Caco-2 (cell line): Measurements from ENCODE around the gene PRKAA1. TPM values are rescaled to one million over a fixed set of nuclear protein-coding genes. Genes with fewer than 3 reads are reported as not detected.
"Not testable (repeated sequence)": the region's sequence is repeated elsewhere in the genome, so short reads cannot be mapped to it uniquely, and the experiment has no call there.

Source experiments
- BruUV-seq: library from RNA; stranded (reverse); fragments of 400-500 nt; replicated peaks from 2 replicates; lab custom pipeline; 2021; lab: Mats Ljungman, UMichigan
- CTCF ChIA-PET: fragments of 300-600 bp; sonication (Branson Sonifier 250); formaldehyde crosslinking; loops from one replicate; lab custom pipeline; 2022; ENCODE audit warnings: antibody characterized with exemption; lab: Charles Lee
- POLR2A ChIA-PET: fragments of 300-600 bp; sonication (Branson Sonifier 250); formaldehyde crosslinking; loops from one replicate; lab custom pipeline; 2022; ENCODE audit warnings: antibody characterized with exemption; lab: Charles Lee
- DNase-seq, 2 experiments: peaks; one replicate each; pipeline versions ENCODE4 v3.0.0 to v3.0.0-alpha.2; 2020 to 2022
- H3K27me3 ChIP-seq: replicated peaks from 2 replicates; pipeline ENCODE4 v1.6.0; 2011; ENCODE audit warnings: low read length; ENCODE audit not compliant: control insufficient read depth, insufficient read depth
- H3K36me3 ChIP-seq: 2 replicates; pipeline ENCODE4 v1.5.1; 2011; ENCODE audit warnings: low read length; ENCODE audit not compliant: control insufficient read depth, insufficient read depth
- H3K4me1 ChIP-seq: fragments of 250-450 bp; sonication (Bioruptor Pico); 2 replicates; pipeline ENCODE4 v1.5.1; 2020; ENCODE audit warnings: mild to moderate bottlenecking
- H3K4me3 ChIP-seq: 2 replicates; pipeline ENCODE4 v1.5.1; 2011; ENCODE audit warnings: low read depth, mild to moderate bottlenecking, control low read depth, low read length
- H3K9me3 ChIP-seq: fragments of 250-450 bp; sonication (Bioruptor Pico); 2 replicates; pipeline ENCODE4 v1.5.1; 2020; ENCODE audit warnings: mild to moderate bottlenecking, moderate library complexity
- H3K27ac Mint-ChIP-seq: one replicate; pipeline ENCODE4 v1.8.0; 2022; ENCODE audit warnings: mixed read lengths; ENCODE audit not compliant: unreplicated experiment
- H3K27me3 Mint-ChIP-seq: one replicate; pipeline ENCODE4 v1.8.0; 2022; ENCODE audit warnings: mixed read lengths; ENCODE audit not compliant: insufficient read depth, unreplicated experiment
- H3K36me3 Mint-ChIP-seq: one replicate; pipeline ENCODE4 v1.8.0; 2022; ENCODE audit warnings: mild to moderate bottlenecking, mixed read lengths; ENCODE audit not compliant: insufficient read depth, unreplicated experiment
- H3K4me1 Mint-ChIP-seq: one replicate; pipeline ENCODE4 v1.8.0; 2022; ENCODE audit warnings: low read depth, mixed read lengths; ENCODE audit not compliant: unreplicated experiment
- H3K4me3 Mint-ChIP-seq: one replicate; pipeline ENCODE4 v1.8.0; 2022; ENCODE audit warnings: mild to moderate bottlenecking, moderate library complexity, mixed read lengths; ENCODE audit not compliant: unreplicated experiment
- H3K9me3 Mint-ChIP-seq: one replicate; pipeline ENCODE4 v1.8.0; 2022; ENCODE audit warnings: mixed read lengths; ENCODE audit not compliant: unreplicated experiment
- CTCF ChIP-seq, 2 experiments: fragments of 200-600 bp in 1 of 2; IDR thresholded peaks; 1 replicate in 1 of 2; 2 replicates in 1 of 2; pipeline versions ENCODE4 v1.5.1 to v1.8.0; 2011 to 2022; ENCODE audit warnings: antibody characterized with exemption in 1 of 2, control low read depth in 1 of 2, inconsistent platforms in 1 of 2, low read depth in 1 of 2, low read length in 1 of 2, mild to moderate bottlenecking in 1 of 2, moderate library complexity in 1 of 2; ENCODE audit not compliant: insufficient read depth in 1 of 2, severe bottlenecking in 1 of 2, unreplicated experiment in 1 of 2
- intact Hi-C: fragments of 100-400 bp; cut with micrococcal nuclease; formaldehyde crosslinking; loops from one replicate; pipeline ENCODE4 v1.10.0; 2022; ENCODE audit not compliant: unreplicated experiment
- total RNA-seq: library from RNA; stranded (reverse); gene quantifications from 2 replicates; pipeline ENCODE4 v1.2.3, GENCODE V29; 2022

The PRKAA1 gene
- total RNA-seq, 1 experiment from 2014 or later: 64.6 TPM

- no peak for TF ChIP-seq CTCF (IDR thresholded peaks at IDR 0.05; ENCODE audit: insufficient read depth in 1 of 2, low read depth in 1 of 2, low read length in 1 of 2, severe bottlenecking in 1 of 2, unreplicated experiment in 1 of 2)
- Mint-ChIP-seq H3K9me3 (peaks cover 7% of the 10 kb centered on the region), H3K27me3 (no peaks in the 10 kb centered on the region), H3K4me1 (peaks cover 24% of the 10 kb centered on the region), H3K36me3 (peaks cover 32% of the 10 kb centered on the region), H3K27ac (no peak overlapping the region), H3K4me3 (no peak overlapping the region)
- Histone ChIP-seq H3K36me3 (no peaks in the 10 kb centered on the region), H3K9me3 (peaks cover 8% of the 10 kb centered on the region; the same call in 1 of the 2 replicates), H3K4me3 (no peak overlapping the region), H3K4me1 (peaks cover 28% of the 10 kb centered on the region), H3K27me3 (no peaks in the 10 kb centered on the region)
- no TSS peak for BruUV-seq
- no peak for DNase-seq
- CTCF ChIA-PET: no interaction called here
- intact Hi-C loops: no loop called here
- POLR2A ChIA-PET: no interaction called here
These were observed 6.4 kb downstream of the PRKAA1 start for GRCh38 chr5:40791715-40792139.

GRCh38 chr5:40790947-40791593 is 7.1 kb downstream of the PRKAA1 start:
- intact Hi-C loops: no loop called here
- TF ChIP-seq CTCF (IDR thresholded peaks at IDR 0.05; ENCODE audit: insufficient read depth in 1 of 2, low read depth in 1 of 2, low read length in 1 of 2, severe bottlenecking in 1 of 2, unreplicated experiment in 1 of 2): no peak
- no TSS peak for BruUV-seq
- no peak for DNase-seq
- POLR2A ChIA-PET: no interaction called here
- peaks cover 8% of the 10 kb centered on the region; the same call in 1 of the 2 replicates for H3K9me3 ChIP-seq
- Mint-ChIP-seq H3K27me3 (no peaks in the 10 kb centered on the region), H3K9me3 (peaks cover 7% of the 10 kb centered on the region), H3K4me3 (no peak overlapping the region), H3K27ac (no peak overlapping the region), H3K36me3 (peaks cover 37% of the 10 kb centered on the region), H3K4me1 (peaks cover 22% of the 10 kb centered on the region)
- H3K27me3 ChIP-seq: no peaks in the 10 kb centered on the region
- no peak overlapping the region for H3K4me3 ChIP-seq
- H3K4me1 ChIP-seq: peaks cover 27% of the 10 kb centered on the region
- CTCF ChIA-PET: no interaction called here
- H3K36me3 ChIP-seq: no peaks in the 10 kb centered on the region

- DNase-seq, BruUV-seq, H3K27ac Mint-ChIP-seq, H3K27me3 ChIP-seq, H3K9me3 ChIP-seq, H3K4me3 ChIP-seq, POLR2A ChIA-PET, H3K36me3 ChIP-seq, intact Hi-C loops, H3K4me3 Mint-ChIP-seq, H3K27me3 Mint-ChIP-seq: not testable (repeated sequence)
- CTCF ChIA-PET: interaction anchor here (1.1 kb wide), 1 partner anchor 9 kb away, joined by 3 read pairs; the partner anchor contains the start of gene PRKAA1
- Mint-ChIP-seq H3K9me3 (peaks cover 16% of the 10 kb centered on the region), H3K4me1 (peaks cover 32% of the 10 kb centered on the region), H3K36me3 (peaks cover 39% of the 10 kb centered on the region)
- peaks cover 36% of the 10 kb centered on the region for H3K4me1 ChIP-seq
These were observed 9.2 kb downstream of the PRKAA1 start for GRCh38 chr5:40788941-40789340.
